ENCODE results near the gene IFNGR1.

IFNGR1 gene

GRCh38 chr6:137222381-137222780, 3.2 kb upstream of the IFNGR1 start:
- Histone ChIP-seq H3K4me2 (ENCODE audit: low read length) (peak overlapping the region; percentile 78), H3K9me3 (ENCODE audit: control insufficient read depth, insufficient read depth, low read length) (no peaks in the 10 kb centered on the region), H3K27me3 (ENCODE audit: control insufficient read depth, low read length) (no peaks in the 10 kb centered on the region), H3K4me1 (ENCODE audit: control insufficient read depth, low read length) (peaks cover 78% of the 10 kb centered on the region), H3K79me2 (ENCODE audit: control insufficient read depth, low read length) (peaks cover 18% of the 10 kb centered on the region), H3K9me2 (replicated peaks; ENCODE audit: control insufficient read depth, low read length) (no peaks in the 10 kb centered on the region), H3K4me3 (ENCODE audit: low read length) (peak overlapping the region; percentile 54), H3F3A (ENCODE audit: control insufficient read depth, insufficient read depth) (peaks cover 21% of the 10 kb centered on the region), H4K20me1 (ENCODE audit: control insufficient read depth, insufficient read depth, low read depth, low read length) (no peaks in the 10 kb centered on the region), H3K36me3 (ENCODE audit: control insufficient read depth, low read length) (peaks cover 9% of the 10 kb centered on the region), H3K27ac (ENCODE audit: low read depth, low read length) (peak overlapping the region; percentile 89)
- TF ChIP-seq EZH2phosphoT487 (IDR thresholded peaks at IDR 0.05; ENCODE audit: borderline replicate concordance, low read length) (no peak), CTCF (IDR thresholded peaks at IDR 0.05; ENCODE audit: low read depth, low read length, poor library complexity, severe bottlenecking) (no peak)

GRCh38 chr6:137219664-137220252, 573 bp upstream of the IFNGR1 start:
- peaks cover 44% of the 10 kb centered on the region for H3K79me2 ChIP-seq (ENCODE audit: control insufficient read depth, low read length)
- H3K4me3 ChIP-seq (ENCODE audit: low read length) = peak overlapping the region; percentile 98

GRCh38 chr6:137218473-137218916, 690 bp downstream of the IFNGR1 start:
- no peaks in the 10 kb centered on the region for H3K9me3 ChIP-seq (ENCODE audit: control insufficient read depth, insufficient read depth, low read length)
- no peaks in the 10 kb centered on the region for H4K20me1 ChIP-seq (ENCODE audit: control insufficient read depth, insufficient read depth, low read depth, low read length)
- no peaks in the 10 kb centered on the region for H3K9me2 ChIP-seq (replicated peaks; ENCODE audit: control insufficient read depth, low read length)
- peak overlapping the region; percentile 49; the same call in 1 of the 2 replicates for H3K27ac ChIP-seq (ENCODE audit: low read depth, low read length)
- H3K4me2 ChIP-seq (ENCODE audit: low read length) = peak overlapping the region; percentile 79
- peak overlapping the region; percentile 98 for H3K4me3 ChIP-seq (ENCODE audit: low read length)
- H3K27me3 ChIP-seq (ENCODE audit: control insufficient read depth, low read length) = no peaks in the 10 kb centered on the region
- peaks cover 62% of the 10 kb centered on the region for H3K4me1 ChIP-seq (ENCODE audit: control insufficient read depth, low read length)
- peaks cover 24% of the 10 kb centered on the region for H3K36me3 ChIP-seq (ENCODE audit: control insufficient read depth, low read length)
- peaks cover 57% of the 10 kb centered on the region for H3K79me2 ChIP-seq (ENCODE audit: control insufficient read depth, low read length)
- TF ChIP-seq EZH2phosphoT487 (IDR thresholded peaks at IDR 0.05; ENCODE audit: borderline replicate concordance, low read length) (no peak), CTCF (IDR thresholded peaks at IDR 0.05; ENCODE audit: low read depth, low read length, poor library complexity, severe bottlenecking) (no peak)
- H3F3A ChIP-seq (ENCODE audit: control insufficient read depth, insufficient read depth) = peaks cover 10% of the 10 kb centered on the region

More at GRCh38 chr6:137219664-137220252, 573 bp upstream of the IFNGR1 start:
- no peaks in the 10 kb centered on the region for H3K27me3 ChIP-seq (ENCODE audit: control insufficient read depth, low read length)
- no peaks in the 10 kb centered on the region for H4K20me1 ChIP-seq (ENCODE audit: control insufficient read depth, insufficient read depth, low read depth, low read length)
- TF ChIP-seq EZH2phosphoT487 (IDR thresholded peaks at IDR 0.05; ENCODE audit: borderline replicate concordance, low read length) = no peak
- no peak for TF ChIP-seq CTCF (IDR thresholded peaks at IDR 0.05; ENCODE audit: low read depth, low read length, poor library complexity, severe bottlenecking)
- no peaks in the 10 kb centered on the region for H3K9me3 ChIP-seq (ENCODE audit: control insufficient read depth, insufficient read depth, low read length)
- H3K27ac ChIP-seq (ENCODE audit: low read depth, low read length) = peak overlapping the region; percentile 49
- peaks cover 17% of the 10 kb centered on the region for H3K36me3 ChIP-seq (ENCODE audit: control insufficient read depth, low read length)
- peaks cover 74% of the 10 kb centered on the region for H3K4me1 ChIP-seq (ENCODE audit: control insufficient read depth, low read length)
- H3K9me2 ChIP-seq (replicated peaks; ENCODE audit: control insufficient read depth, low read length) = no peaks in the 10 kb centered on the region
- H3F3A ChIP-seq (ENCODE audit: control insufficient read depth, insufficient read depth) = peaks cover 17% of the 10 kb centered on the region
- peak overlapping the region; percentile 79 for H3K4me2 ChIP-seq (ENCODE audit: low read length)

Data from DOHH2 (cell line).